HG03108 (cell line): ENCODE results near the gene ROBO2.

Experiments
- ATAC-seq: cut with Tn5 transposase; IDR thresholded peaks from one replicate; pipeline ENCODE4 v1.9.1; 2021; ENCODE audit warnings: moderate library complexity; ENCODE audit not compliant: unreplicated experiment

ROBO2 gene

DNA sequence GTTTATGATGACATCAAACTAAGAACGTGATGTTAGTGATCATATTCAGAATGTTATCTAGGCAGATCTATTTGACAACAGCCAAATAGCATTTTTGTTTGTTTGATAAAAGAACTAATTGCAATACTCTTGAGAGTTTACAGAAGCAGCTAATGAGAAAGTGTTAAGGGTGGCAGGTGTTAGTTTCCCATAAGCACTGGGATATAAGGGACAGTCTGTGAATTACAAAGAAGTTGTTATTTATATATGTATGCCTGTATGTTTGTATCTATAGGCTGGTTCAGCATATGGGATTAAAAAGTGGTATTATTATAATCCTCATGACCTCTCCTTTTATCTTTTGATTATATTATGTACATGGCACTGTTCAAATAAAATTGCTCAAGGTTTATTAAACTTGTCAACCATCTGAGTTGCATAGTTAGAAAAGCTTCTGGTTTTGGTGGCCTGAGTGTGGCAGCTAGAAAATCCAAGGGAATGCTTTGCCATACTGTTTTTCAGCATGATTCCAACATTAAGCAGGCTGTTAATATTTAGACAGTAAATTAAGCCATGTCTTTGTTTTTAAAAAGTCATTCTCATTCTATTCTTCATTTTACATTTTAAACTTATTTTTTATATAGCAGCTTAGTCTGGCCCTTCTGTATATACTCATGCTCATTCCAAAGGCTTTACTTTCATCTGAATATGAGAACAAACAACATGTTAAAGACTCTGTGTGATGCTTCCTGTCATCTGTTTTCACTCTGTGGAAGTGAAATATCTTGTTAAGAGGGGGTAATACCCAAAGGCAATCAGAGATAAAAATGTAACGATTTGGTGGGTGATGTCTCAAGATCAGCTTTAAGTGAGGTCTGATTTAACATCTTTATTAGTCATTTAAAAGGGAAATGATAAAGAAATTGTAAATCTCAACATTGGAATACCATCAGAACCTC lies 13.1 kb downstream of the ROBO2 start:
- no peak for ATAC-seq

DNA sequence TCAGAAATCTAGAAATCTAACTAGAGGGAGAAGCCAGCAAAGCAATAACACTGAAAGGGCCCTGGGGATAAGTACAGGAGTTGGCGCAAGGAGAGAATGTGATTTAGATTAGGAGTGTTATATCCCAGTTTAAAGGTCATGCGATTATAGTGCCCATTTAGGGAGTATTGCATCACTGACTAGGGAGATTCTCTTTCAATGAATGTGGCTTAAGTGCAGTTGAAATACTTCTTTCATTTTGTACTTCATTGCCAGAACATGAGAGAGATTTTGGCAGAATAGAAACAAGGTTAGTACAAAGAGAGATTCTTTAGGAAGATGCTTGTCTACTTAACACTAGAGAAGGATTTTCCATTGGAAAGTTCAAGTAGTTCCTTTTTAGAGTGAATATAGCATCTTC lies 13.9 kb downstream of the ROBO2 start:
- no peak for ATAC-seq

DNA sequence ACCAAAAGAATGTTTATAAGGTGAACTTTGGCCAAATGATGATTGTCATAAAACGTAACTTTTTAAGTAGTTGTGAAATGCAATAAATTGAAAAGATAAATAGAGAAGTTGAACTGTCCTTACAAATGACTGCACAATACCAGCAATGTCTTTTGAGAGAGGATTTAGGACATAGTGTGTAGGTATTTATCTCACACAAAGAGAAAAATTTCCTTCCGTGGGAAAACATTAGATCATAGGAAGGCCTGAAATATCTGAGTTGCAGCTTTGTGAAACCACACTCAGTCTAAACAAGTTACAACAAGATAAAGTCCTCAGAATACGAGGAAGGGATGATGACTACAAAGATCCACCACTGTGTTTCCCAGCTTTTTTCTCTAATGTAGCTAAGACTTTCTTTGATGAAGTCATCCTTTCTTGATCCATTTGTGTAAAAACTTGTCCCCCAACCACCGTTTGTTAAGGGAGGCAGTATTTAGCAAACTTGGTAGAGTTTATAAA lies 16.0 kb downstream of the ROBO2 start:
- ATAC-seq = no peak

DNA sequence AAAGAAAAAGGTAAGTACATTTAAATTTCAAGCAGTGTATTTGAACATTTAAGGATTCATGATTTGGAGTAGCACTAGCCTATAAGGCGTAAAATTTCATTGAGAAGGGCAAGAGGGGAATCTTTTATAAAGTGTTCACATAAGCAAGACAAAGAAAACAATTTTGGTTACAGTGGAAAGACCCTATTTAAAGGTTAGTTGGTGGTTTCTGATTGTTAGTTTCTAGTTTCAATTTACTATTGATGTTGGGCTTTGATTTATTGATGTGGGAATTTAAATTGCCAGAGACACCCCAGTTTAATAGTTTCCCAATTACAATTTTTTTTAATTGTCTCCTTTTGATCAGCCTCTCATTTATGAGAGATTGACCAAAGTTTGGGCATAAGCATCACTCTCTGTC lies 19.5 kb downstream of the ROBO2 start:
- ATAC-seq = no peak

DNA sequence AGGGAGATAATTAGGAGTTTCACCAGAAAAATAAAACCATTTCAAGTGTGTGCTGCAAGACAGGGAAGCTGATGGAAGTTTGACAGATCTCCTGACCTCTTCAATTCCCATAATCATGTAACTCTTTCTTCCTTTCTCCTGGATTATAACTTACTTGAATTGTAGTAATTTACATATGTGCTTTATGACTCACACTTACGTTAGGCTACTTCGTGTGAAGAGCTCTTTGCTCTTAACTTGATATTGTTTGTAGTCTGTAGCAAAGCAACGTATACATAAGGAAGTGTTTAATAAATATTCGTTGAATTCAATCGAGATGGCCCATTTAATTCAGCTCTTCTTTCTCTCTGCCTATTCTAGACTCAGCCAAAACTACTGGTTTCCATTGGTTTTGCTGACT lies 23.5 kb downstream of the ROBO2 start:
- ATAC-seq = no peak

DNA sequence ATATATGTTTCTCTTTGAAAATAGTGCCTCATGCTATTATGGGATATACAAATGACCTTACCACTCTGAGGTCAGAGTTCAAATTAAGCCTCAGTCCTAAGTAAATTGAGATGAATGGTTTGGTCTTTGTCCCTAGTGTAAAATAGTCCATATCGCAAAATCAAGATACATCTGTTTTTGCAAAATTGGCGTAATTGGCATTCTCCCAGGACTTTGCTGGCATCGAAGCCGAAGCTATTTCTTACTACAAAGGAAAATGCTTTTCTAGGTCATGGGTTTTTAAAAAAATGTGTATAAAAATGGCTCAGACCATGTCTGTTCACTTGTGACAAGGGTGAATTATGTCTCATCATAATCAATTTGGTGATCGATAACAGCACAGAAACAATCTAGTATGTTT lies 25.9 kb downstream of the ROBO2 start:
- no peak for ATAC-seq

DNA sequence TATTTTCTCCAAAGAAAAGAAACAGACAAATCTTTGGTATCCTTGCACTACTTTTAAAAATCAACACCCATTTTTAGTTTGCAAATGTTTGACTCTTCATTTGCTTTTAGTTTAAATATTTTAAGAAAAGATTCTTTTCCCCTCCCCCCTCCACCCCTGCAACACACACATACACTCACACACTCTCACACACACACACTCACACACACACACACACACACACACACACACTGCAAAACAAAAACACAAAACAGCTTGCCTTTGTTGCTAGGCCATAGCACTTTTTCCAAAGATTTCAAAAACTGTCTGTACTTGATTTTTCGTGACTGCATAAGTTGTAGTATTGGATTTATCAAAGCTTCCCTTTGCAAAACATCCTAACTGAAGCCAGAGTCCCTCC lies 26.9 kb downstream of the ROBO2 start:
- no peak for ATAC-seq

DNA sequence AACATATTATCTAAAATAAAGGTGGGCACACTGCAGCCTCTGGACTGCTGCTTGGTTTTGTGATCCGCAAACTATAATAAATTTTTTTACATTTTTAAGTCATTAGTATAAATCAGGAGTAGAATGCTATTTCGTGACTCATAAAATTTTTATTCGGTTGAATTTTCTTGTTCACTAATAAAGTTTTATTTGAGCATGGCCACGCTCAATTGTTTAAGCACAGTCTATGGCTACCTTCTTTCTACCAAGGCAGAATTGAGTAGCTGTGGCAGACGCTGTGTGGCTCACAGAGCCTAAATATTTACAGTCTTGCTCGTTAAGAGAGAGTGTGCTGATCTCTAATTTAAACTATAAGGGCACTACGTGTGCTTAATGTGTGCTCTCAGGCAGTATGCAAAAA lies 28.9 kb downstream of the ROBO2 start:
- ATAC-seq = no peak

DNA sequence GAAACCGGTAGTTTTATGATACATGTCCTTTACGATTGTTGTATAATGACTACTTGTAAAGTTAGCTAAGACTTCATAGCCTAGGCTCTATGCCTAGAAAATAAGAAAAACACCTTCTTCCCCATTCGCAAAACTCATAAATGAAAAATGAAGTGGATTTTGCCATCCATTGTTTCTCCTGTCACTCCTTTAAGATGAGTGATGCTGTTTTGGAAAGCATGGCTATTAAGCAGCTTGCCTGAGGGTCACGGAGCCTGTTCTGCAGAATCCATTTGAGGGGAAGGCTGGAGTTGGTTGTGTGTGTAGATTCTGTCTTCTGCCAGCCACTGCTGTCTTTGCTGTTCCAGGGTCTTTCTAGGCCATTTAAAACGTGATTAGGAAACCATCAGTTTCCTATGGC lies 31.5 kb downstream of the ROBO2 start:
- ATAC-seq = no peak

DNA sequence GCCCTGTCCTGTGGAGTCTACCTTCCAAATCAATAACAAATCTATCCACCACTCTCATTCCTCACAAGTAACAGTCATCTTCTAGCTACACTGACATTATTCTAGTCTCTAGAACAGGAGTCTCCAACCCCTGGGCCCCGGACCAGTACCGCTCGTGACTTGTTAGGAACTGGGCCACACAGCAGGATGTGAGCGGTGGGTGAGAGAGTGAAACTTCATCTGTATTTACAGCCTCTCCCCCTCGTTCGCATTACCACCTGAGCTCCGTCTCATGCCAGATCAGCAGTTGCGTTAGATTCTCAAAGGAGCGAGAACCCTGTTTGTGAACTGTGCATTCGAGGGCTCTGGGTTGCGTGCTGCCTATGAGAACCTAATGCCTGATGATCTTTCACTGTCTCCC lies 31.9 kb downstream of the ROBO2 start:
- ATAC-seq = no peak

DNA sequence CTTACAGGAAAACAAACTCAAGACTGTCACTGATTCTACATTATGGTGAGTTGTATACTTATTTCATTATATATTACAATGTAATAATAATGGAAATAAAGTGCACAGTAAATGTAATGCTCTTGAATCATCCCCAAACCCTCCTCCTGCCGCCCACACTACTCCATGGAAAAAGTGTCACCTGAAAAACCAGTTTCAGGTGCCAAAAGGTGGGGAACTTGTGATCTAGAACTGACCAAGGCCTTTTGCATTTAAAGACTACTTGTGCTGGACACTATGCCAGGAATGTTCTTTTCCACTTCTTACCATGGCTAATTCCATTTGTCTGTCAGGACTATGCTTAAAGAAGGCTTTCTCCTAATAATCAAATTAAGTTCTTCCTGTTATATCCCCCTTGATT lies 32.3 kb downstream of the ROBO2 start:
- ATAC-seq = no peak

DNA sequence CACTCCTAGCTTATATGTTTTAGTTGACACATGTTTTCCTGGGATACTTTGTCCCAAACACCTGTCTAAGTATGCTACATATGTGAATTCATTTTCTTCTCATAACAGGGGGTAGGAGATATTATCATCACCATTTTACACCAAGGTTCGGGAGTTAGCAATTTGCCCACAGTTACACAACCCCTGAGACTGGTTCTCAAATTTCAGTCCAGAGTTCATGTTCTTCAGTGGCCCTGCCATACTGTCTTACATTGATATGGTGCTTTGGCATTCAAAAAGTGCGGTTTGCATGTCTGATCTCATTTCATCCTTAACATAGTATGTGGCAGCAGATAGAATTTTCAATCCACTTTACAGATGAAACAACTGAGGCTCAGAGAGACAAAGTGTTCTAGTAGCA lies 38.4 kb downstream of the ROBO2 start:
- no peak for ATAC-seq

DNA sequence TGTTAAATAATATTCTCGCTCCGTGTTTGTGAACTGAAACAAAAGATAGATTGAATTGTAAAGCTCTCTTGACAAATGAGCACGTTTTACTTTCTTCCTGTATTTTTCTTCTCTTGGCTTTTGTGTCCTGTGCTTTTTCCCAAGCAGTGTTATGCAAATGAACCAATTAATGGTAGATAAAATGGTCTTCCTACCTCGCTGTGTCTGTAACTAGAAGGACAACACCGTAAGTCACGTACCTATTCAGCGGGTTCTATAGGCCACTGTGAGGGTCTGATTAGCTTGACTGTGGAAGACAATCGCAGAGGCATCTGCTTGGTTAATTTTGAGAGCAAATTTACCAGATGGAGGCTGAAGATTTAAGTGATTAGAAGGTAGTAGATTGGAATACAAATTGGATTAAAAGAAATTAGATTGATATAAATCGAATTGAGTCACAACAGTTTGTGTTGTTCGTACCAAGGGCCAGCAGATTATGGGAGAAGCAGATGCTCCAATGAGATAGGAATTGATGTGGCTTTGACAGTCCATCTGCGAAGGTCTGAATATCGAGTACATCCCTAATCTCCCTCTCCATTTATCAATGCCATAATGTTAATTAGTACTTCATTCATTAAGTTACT lies 40.2 kb downstream of the ROBO2 start:
- no peak for ATAC-seq

DNA sequence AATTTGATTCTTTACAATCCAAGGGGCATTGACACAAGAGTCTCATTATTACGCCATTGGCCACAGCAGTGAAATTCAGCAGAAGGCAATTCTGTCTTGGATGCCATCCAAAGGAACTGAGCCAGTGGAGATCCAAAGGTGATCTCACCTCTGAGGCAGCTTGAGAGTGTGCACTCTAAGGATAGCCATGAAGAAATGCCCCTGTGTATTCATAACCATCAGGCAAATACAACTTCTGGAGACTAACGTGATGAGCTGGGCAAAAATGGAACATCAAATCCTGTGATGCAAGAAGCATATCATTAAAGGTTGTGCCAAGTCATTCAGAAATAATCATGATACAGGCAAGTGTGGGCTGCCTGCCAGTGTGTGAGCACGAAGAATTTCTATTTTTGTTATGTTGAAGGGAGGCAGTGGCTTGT lies 41.4 kb downstream of the ROBO2 start:
- no peak for ATAC-seq

DNA sequence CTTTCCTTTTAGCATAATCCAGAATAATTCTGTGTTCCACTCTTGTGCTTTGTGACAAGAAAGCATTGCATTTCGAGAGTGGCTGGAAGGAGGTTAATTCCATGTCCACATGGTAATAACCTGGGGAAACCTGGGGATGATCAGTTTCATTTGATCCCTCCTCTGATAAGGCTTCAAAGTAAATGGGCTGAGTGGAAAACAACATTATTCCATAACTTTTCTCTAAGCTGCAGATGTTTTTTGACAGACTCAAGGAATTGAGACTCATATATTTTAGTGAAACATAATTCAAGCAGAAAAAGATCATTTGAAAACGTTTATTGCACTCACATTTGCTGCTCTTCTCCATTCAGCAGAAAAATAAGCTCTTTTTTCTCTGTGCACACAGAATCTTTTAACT lies 44.6 kb downstream of the ROBO2 start:
- no peak for ATAC-seq

DNA sequence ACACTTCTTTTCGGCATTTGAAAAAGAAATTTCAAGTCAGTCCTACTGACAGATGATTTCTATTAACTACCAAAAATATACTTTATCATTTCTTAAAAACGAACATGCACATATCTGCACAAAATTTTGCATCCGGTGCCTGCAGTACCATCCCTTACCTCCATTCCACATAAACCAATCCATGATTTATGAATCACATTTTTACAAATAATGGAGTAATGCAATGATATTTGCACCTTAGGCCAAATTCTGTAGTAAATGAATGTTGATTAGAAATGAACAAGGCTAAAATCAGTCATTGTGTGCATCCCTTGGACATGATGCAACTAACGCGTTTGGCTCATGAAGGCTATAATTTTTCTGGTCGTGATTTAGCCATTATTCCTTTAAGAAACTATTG lies 46.5 kb downstream of the ROBO2 start:
- ATAC-seq = no peak

DNA sequence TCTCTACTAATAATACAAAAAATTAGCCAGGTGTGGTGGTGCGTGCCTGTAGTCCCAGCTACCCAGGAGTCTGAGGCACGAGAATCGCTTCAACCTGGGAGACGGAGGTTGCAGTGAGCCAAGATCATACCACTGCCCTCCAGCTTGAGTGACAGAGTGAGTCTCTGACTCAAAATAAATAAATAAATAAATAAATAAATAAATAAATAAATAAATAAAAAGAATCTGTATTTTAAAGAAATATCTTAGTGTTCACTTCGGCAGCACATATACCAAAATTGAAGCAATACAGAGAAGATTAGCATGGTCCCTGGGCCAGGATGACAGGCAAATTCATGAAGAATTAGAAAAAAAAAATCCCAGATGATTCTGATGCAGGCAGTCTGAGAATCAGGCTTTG lies 51.9 kb downstream of the ROBO2 start:
- no peak for ATAC-seq

DNA sequence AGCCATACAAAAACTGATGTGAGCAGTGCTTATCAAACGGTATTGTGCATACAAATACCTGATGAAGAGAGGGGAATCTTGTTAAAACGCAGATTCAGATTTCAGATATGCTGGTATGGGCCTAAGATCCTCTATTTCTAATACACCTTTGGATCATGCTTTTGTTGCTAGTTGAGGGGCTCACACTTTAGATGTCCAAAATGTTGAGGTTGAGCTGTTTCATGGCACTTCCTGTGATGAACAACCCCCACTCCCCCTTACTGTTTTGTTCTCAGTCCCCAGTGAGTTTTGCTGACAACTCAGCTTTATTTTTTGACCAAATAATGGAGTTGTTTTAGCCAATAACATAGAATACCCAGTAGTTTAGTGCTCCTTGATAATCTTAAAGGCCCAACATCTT lies 53.2 kb downstream of the ROBO2 start:
- ATAC-seq = no peak

DNA sequence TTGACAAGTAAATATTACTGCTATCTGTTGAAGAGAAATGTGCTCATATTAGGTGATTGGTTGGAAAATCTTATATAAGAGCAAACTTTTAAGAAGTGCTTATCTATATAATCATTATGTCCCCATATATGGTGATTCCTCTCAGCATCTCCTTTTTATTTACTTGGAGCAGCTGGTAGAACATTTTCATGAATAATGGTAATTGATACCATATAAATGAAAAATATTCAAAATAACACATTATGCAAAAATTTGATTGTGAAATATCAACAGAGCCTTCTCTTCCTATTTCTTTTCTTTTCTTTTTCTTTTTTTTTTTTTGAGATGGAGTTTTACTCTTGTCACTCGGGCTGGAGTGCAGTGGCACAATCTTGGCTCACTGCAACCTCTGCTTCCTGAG lies 56.2 kb downstream of the ROBO2 start:
- no peak for ATAC-seq

DNA sequence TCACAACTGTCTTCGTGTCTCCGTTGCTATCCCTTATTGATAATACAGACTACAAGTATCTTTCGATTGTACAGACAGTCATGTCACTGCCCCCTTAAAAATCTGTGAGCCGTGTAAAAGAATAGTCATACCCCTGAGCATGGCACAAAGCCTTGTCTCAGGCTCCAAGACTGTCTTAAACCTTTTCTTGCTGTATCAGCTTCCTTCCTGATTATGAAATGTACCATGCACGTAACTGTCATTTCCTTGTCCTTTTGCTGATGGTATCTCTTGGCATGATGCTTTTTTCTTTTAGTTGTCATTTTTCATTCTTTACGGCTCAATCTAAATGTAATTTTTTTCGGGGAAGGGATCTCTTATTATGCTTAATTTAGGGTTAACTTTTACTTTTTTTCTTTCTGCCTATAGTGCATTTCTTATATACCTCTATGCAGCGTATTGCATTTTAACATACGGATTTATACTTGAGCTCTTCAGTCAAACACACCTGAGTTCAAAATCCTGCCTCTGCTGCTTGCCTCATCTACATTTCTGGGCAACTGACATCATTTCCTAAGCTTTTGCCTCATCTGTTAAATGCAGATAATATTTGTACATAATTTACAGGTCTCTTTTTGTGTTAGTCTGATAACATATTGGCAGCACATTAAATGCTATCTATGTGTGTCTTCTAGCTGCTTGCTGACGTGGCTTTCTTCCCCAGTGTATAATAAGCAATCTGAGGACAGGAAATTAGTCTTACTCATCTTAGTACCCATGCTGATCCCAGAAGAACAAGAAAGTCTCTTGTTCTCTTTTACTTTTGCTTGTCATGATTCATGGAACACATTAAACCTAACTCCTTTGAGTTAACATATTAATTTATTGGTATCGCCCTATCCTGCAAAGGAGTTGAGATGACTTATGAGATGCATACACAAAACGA lies 57.3 kb downstream of the ROBO2 start:
- no peak for ATAC-seq
